Mesothelial cell of epicardium (in vitro differentiated cells): ENCODE data around the gene ECM1. TPM values are rescaled to one million over a fixed set of nuclear protein-coding genes. Genes with fewer than 3 reads are reported as not detected.

ENCODE experiments used
- DNase-seq, 2 experiments: peaks; one replicate each; pipeline ENCODE4 v3.0.0; 2021; ENCODE audit warnings: low spot score in 2 of 2; ENCODE audit not compliant: unreplicated experiment in 2 of 2
- H3K27ac Mint-ChIP-seq: 2 replicates; pipeline ENCODE4 v1.8.0; 2021; ENCODE audit warnings: mixed read lengths
- H3K27me3 Mint-ChIP-seq: 2 replicates; pipeline ENCODE4 v1.8.0; 2021; ENCODE audit warnings: low read depth, mixed read lengths
- H3K36me3 Mint-ChIP-seq: 2 replicates; pipeline ENCODE4 v1.8.0; 2021; ENCODE audit warnings: mixed read lengths
- H3K4me1 Mint-ChIP-seq: 2 replicates; pipeline ENCODE4 v1.8.0; 2021; ENCODE audit warnings: mixed read lengths
- H3K4me3 Mint-ChIP-seq: 2 replicates; pipeline ENCODE4 v1.8.0; 2021; ENCODE audit warnings: mild to moderate bottlenecking, moderate library complexity, mixed read lengths
- H3K9me3 Mint-ChIP-seq: 2 replicates; pipeline ENCODE4 v1.8.0; 2021; ENCODE audit warnings: mixed read lengths
- total RNA-seq: library from RNA; stranded (reverse); gene quantifications from 3 replicates; pipeline ENCODE4 v1.2.1, GENCODE V29; 2021
- TF ChIP-seq, protein P1 (sequence below): fragments of 200-600 bp; sonication (generic); IDR thresholded peaks from one replicate; pipeline ENCODE4 v1.5.0; 2021; ENCODE audit warnings: antibody characterized with exemption; ENCODE audit not compliant: unreplicated experiment

ECM1 gene
- total RNA-seq, 1 donor from 2014 or later = 5.0 TPM

DNA sequence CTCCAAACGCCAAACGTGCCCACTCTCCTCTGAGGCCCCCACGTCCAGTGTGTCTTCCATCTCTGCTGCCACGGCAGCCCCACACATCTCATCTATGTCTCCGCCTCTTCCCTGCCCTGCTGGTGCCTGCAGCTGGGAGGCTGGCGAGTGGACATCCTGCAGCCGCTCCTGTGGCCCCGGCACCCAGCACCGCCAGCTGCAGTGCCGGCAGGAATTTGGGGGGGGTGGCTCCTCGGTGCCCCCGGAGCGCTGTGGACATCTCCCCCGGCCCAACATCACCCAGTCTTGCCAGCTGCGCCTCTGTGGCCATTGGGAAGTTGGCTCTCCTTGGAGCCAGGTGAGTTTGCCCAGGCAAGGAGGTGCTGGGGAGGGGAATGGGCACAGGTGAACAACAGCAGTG is 49.9 kb downstream of the ECM1 start:
- Mint-ChIP-seq H3K4me3 (no peak overlapping the region), H3K36me3 (peaks cover 2% of the 10 kb centered on the region), H3K9me3 (no peaks in the 10 kb centered on the region), H3K27me3 (no peaks in the 10 kb centered on the region), H3K4me1 (peaks cover 28% of the 10 kb centered on the region), H3K27ac (no peak overlapping the region)
- TF ChIP-seq, protein P1, sequence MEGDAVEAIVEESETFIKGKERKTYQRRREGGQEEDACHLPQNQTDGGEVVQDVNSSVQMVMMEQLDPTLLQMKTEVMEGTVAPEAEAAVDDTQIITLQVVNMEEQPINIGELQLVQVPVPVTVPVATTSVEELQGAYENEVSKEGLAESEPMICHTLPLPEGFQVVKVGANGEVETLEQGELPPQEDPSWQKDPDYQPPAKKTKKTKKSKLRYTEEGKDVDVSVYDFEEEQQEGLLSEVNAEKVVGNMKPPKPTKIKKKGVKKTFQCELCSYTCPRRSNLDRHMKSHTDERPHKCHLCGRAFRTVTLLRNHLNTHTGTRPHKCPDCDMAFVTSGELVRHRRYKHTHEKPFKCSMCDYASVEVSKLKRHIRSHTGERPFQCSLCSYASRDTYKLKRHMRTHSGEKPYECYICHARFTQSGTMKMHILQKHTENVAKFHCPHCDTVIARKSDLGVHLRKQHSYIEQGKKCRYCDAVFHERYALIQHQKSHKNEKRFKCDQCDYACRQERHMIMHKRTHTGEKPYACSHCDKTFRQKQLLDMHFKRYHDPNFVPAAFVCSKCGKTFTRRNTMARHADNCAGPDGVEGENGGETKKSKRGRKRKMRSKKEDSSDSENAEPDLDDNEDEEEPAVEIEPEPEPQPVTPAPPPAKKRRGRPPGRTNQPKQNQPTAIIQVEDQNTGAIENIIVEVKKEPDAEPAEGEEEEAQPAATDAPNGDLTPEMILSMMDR = no peak
- DNase-seq = no peak

DNA sequence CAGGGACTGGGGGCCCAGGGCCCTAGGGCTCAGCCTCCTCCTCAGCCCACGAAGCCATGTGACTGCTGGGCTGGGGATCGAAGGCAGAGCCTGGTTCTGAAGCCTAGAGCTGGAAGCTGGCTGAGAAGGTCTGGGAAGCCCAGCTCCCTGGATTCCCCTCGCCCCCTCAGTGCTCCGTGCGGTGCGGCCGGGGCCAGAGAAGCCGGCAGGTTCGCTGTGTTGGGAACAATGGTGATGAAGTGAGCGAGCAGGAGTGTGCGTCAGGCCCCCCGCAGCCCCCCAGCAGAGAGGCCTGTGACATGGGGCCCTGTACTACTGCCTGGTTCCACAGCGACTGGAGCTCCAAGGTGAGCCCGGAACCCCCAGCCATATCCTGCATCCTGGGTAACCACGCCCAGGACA is 50.4 kb downstream of the ECM1 start:
- DNase-seq = no peak
- peaks cover 32% of the 10 kb centered on the region for H3K4me1 Mint-ChIP-seq
- H3K9me3 Mint-ChIP-seq = no peaks in the 10 kb centered on the region
- no peak overlapping the region for H3K27ac Mint-ChIP-seq
- H3K27me3 Mint-ChIP-seq = no peaks in the 10 kb centered on the region
- peaks cover 2% of the 10 kb centered on the region for H3K36me3 Mint-ChIP-seq
- no peak overlapping the region for H3K4me3 Mint-ChIP-seq
- TF ChIP-seq, protein P1 = no peak

DNA sequence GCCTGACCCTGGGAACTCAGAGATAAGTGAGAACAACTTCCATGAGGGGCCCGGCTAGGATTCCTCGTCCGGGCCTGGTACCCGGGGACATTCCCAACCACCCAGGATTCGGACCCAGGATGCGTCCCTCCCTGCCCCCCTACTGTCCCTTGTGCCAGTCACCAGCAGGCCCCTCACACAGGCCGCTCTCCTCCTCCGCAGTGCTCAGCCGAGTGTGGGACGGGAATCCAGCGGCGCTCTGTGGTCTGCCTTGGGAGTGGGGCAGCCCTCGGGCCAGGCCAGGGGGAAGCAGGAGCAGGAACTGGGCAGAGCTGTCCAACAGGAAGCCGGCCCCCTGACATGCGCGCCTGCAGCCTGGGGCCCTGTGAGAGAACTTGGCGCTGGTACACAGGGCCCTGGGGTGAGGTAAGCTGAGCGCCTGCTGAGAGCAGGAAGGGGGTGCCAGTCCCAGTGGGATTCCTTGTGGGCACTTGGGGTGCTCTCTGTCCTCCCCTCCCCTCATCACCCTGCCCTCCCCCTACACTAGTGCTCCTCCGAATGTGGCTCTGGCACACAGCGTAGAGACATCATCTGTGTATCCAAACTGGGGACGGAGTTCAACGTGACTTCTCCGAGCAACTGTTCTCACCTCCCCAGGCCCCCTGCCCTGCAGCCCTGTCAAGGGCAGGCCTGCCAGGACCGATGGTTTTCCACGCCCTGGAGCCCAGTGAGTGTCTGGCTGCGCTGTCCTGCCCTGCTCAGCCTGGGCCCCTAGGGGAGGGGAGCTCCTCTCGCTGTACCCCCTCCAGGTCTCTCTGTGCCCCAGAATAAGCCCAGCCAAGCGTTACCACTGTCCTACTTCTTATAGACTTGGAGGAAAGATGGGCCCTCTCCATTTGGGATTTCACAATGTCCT is 51.1 kb downstream of the ECM1 start:
- Mint-ChIP-seq H3K27ac (no peak overlapping the region), H3K4me3 (no peak overlapping the region), H3K36me3 (peaks cover 2% of the 10 kb centered on the region), H3K9me3 (no peaks in the 10 kb centered on the region), H3K4me1 (peaks cover 39% of the 10 kb centered on the region), H3K27me3 (no peaks in the 10 kb centered on the region)
- TF ChIP-seq, protein P1 = no peak
- DNase-seq = no peak

DNA sequence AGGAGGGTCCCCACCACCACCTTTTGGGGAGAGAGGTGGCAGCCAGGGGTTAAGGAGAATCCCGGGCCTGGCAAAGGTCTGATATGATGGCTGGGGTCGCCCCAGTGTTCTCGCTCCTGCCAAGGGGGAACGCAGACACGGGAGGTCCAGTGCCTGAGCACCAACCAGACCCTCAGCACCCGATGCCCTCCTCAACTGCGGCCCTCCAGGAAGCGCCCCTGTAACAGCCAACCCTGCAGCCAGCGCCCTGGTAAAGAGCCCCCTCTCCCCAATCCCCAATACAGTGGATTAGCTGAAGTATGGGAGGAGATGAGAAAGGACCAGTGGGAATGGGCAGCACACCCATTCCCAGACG is 51.7 kb downstream of the ECM1 start:
- peak overlapping the region; percentile 100 for H3K27ac Mint-ChIP-seq
- DNase-seq = no peak
- H3K4me3 Mint-ChIP-seq = no peak overlapping the region
- peaks cover 42% of the 10 kb centered on the region for H3K4me1 Mint-ChIP-seq
- peaks cover 2% of the 10 kb centered on the region for H3K36me3 Mint-ChIP-seq
- H3K27me3 Mint-ChIP-seq = no peaks in the 10 kb centered on the region
- TF ChIP-seq, protein P1 = no peak
- H3K9me3 Mint-ChIP-seq = no peaks in the 10 kb centered on the region

DNA sequence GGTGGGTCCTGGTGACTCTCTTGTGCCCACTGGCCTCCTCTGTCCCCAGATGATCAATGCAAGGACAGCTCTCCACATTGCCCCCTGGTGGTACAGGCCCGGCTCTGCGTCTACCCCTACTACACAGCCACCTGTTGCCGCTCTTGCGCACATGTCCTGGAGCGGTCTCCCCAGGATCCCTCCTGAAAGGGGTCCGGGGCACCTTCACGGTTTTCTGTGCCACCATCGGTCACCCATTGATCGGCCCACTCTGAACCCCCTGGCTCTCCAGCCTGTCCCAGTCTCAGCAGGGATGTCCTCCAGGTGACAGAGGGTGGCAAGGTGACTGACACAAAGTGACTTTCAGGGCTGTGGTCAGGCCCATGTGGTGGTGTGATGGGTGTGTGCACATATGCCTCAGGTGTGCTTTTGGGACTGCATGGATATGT is 52.1 kb downstream of the ECM1 start:
- Mint-ChIP-seq H3K9me3 (no peaks in the 10 kb centered on the region), H3K27me3 (no peaks in the 10 kb centered on the region), H3K36me3 (peaks cover 2% of the 10 kb centered on the region), H3K27ac (peak overlapping the region; percentile 100), H3K4me3 (peak overlapping the region; percentile 80), H3K4me1 (peaks cover 46% of the 10 kb centered on the region)
- TF ChIP-seq, protein P1 = peak; percentile 76
- DNase-seq = peak; percentile 30 to 80
